Smooth muscle cell of trachea (primary cell): ENCODE data around the gene CELF2. TPM values are rescaled to one million over a fixed set of nuclear protein-coding genes. Genes with fewer than 3 reads are reported as not detected.

Experiments
- total RNA-seq: library from RNA; depleted of rRNA; stranded (reverse); fragments of >200 nt; gene quantifications from 2 replicates; pipeline ENCODE4 v1.2.1, GENCODE V29; 2014

CELF2 gene
- total RNA-seq, result 21.1 and 42.2 TPM in 2 replicates

GRCh38 chr10:11017570-11018431 lies at the start of gene CELF2:
TSS of gene CELF2 (plus strand) at chr10:11017872. CDS start at chr10:11018090, 218 bp downstream.

